HG03103 (cell line): Measurements from ENCODE around the gene GPATCH1.
"Not testable (repeated sequence)": the region's sequence is repeated elsewhere in the genome, so short reads cannot be mapped to it uniquely, and the experiment has no call there.

ENCODE experiments used
- ATAC-seq: cut with Tn5 transposase; IDR thresholded peaks from one replicate; pipeline ENCODE4 v1.9.1; 2021; ENCODE audit warnings: low read depth; ENCODE audit not compliant: unreplicated experiment

GPATCH1 gene

DNA sequence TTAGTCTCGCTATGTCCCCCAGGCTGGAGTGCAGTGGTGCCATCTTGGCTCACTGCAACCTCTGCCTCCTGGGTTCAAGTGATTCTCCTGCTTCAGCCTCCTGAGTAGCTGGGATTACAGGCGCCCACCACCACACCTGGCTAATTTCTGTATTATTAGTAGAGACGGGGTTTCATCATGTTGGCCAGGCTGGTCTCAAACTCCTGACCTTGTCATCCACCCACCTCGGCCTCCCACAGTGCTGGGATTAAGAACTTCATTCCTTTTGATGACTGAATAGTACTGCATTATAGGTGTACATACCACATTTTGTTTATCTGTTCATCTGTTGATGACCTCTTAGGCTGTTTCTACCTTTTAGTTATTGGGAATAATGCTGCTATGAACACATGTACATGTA lies 71.6 kb downstream of the GPATCH1 start:
- not testable (repeated sequence) for ATAC-seq

- not testable (repeated sequence) for ATAC-seq
Observed at GRCh38 chr19:33154313-33154712, 73.3 kb downstream of the GPATCH1 start.

GRCh38 chr19:33156334-33156733 lies 75.4 kb downstream of the GPATCH1 start:
- ATAC-seq = no peak

GRCh38 chr19:33157906-33158305 lies 76.9 kb downstream of the GPATCH1 start:
- no peak for ATAC-seq

DNA sequence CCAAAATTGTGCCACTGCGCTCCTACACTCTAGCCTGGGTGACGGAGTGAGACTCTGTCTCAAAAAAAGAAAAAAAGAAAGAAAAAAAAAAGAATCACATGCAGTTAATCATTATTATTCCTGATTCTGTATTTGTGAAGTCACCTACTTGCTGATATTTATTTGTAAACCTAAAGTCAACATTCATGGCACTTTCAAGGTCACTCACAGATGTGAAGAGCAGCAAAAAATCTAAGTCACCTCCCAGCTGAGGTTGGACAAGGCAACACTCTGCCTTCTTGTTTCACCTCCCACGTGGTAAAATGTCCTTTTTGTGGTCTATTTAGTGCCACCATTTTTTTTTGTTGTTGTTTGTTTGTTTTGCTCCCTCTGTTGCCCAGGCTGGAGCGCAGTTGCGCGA lies 77.4 kb downstream of the GPATCH1 start:
- no peak for ATAC-seq

DNA sequence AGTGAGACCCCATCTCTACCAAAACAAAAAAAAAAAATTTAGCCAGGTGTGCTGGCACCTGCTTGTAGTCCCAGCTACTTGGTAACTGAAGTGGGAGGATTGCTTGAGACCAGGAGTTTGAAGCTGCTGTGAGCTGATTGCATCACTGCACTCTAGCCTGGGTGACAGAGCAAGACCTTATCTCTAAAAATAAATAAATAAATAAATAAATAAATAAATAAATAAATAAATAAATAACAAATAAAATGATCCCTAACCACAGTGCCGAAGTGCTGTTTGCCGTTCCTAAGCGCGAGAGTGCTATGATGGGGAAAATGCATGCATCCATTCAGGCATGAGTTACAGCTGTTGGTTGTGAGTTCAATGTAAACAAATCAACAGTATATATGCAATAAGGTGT lies 78.2 kb downstream of the GPATCH1 start:
- ATAC-seq = no peak

DNA sequence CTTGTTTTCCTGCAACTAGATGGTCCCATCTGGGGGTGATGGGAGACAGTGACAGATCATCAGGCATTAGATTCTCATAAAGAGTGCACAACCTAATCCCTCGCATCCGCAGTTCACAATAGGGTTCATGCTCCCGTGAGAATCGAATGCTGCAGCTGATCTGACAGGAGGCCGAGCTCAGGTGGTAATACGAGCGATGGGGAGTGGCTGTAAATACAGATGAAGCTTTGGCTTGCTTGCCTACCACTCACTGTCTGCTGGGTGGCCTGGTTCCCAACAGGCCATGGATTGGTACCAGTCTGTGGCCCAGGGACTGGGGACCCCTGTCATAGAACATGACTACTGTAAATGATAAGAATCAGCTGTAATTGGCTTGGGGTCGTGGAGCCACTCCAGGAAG lies 78.9 kb downstream of the GPATCH1 start:
- no peak for ATAC-seq

- no peak for ATAC-seq
Observed at GRCh38 chr19:33161201-33161600, 80.2 kb downstream of the GPATCH1 start.

DNA sequence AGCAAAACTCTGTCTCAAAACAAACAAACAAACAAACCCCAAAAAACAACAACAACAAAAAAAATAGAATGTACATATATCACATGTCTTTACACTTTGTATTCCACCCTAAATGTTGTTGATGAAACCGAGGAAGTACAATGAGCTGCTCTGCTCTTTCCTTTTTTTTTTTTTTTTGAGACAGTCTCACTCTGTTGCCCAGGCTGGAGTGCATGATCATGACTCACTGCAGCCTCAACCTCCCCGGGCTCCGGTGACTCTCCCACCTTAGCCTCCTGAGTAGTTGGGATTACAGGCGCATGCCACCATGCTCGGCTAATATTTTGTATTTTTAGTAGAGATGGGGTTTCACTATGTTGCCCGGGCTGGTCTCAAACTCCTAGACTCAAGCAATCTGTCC lies 82.5 kb downstream of the GPATCH1 start:
- no peak for ATAC-seq

GRCh38 chr19:33166037-33166436 lies 85.1 kb downstream of the GPATCH1 start:
- ATAC-seq = not testable (repeated sequence)

GRCh38 chr19:33167438-33167837 lies 86.5 kb downstream of the GPATCH1 start:
- no peak for ATAC-seq

GRCh38 chr19:33168528-33168927 lies 87.5 kb downstream of the GPATCH1 start:
- ATAC-seq = no peak

- no peak for ATAC-seq
Observed at GRCh38 chr19:33171222-33171795, 90.3 kb downstream of the GPATCH1 start.

GRCh38 chr19:33171916-33172359 lies 91.0 kb downstream of the GPATCH1 start:
- no peak for ATAC-seq

GRCh38 chr19:33174186-33174585 lies 93.2 kb downstream of the GPATCH1 start:
- no peak for ATAC-seq

GRCh38 chr19:33175156-33175782 lies 94.3 kb downstream of the GPATCH1 start:
- ATAC-seq = no peak

GRCh38 chr19:33175886-33176669 lies 95.1 kb downstream of the GPATCH1 start:
- peak; percentile 0 for ATAC-seq

GRCh38 chr19:33176670-33177416 lies 95.9 kb downstream of the GPATCH1 start:
- ATAC-seq = peak; percentile 79

DNA sequence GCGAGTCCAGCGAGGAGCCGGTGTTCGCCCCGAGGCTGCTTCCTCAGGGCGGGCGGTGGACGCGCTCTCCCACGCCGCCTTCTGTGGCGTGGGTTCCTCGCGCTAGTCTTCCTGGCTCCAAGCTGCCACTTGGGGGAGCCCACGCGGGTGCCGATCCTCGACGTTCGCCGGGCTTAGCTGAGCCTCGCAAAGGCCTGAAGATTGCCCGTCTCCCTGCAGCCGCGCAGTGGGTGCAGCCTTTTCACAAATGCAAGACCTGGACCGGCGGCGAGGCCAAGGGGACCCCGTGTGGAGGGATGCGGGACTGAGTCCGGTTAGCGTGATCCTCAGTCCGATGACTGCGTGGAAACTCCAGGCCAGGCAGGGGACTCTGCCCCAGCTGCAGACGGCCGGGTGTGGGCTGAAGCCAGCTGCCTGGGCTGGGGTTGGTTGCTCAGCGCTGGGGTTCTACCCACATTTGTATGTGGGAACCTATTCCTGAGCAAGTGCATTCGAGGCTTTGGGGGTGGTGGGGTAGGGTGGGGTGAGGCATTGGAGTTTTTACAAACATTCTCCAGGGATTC lies 96.5 kb downstream of the GPATCH1 start:
- ATAC-seq = peak; percentile 21
